ENCODE results near the gene EPAS1.

Gene EPAS1

GRCh38 chr2:46351750-46352138, 54.5 kb downstream of the EPAS1 start:
- in situ Hi-C loops (cut with MboI; ENCODE audit: low sequenced_read_pairs, unreplicated experiment) = no loop called here
- TF ChIP-seq CTCF (IDR thresholded peaks at IDR 0.05; ENCODE audit: borderline replicate concordance, control extremely low read depth, extremely low read depth, insufficient read depth, missing control alignments) = no peak

GRCh38 chr2:46352621-46353020, 55.4 kb downstream of the EPAS1 start:
- DNase-seq (ENCODE audit: low spot score) = no peak
- in situ Hi-C loops (cut with MboI; ENCODE audit: low sequenced_read_pairs, unreplicated experiment) = no loop called here
- no peak for TF ChIP-seq CTCF (IDR thresholded peaks at IDR 0.05; ENCODE audit: borderline replicate concordance, control extremely low read depth, extremely low read depth, insufficient read depth, missing control alignments)

More at GRCh38 chr2:46351750-46352138, 54.5 kb downstream of the EPAS1 start:
- DNase-seq (ENCODE audit: low spot score) = no peak

GRCh38 chr2:46353509-46353908, 56.3 kb downstream of the EPAS1 start:
- no peak for DNase-seq (ENCODE audit: low spot score)
- in situ Hi-C loops (cut with MboI; ENCODE audit: low sequenced_read_pairs, unreplicated experiment) = no loop called here
- TF ChIP-seq CTCF (IDR thresholded peaks at IDR 0.05; ENCODE audit: borderline replicate concordance, control extremely low read depth, extremely low read depth, insufficient read depth, missing control alignments) = no peak

- in situ Hi-C loops (cut with MboI; ENCODE audit: low sequenced_read_pairs, unreplicated experiment) = no loop called here
- no peak for DNase-seq (ENCODE audit: low spot score)
- TF ChIP-seq CTCF (IDR thresholded peaks at IDR 0.05; ENCODE audit: borderline replicate concordance, control extremely low read depth, extremely low read depth, insufficient read depth, missing control alignments) = no peak
Observed at GRCh38 chr2:46355756-46356155, 58.5 kb downstream of the EPAS1 start.

- no peak for DNase-seq (ENCODE audit: low spot score)
- in situ Hi-C loops (cut with MboI; ENCODE audit: low sequenced_read_pairs, unreplicated experiment) = no loop called here
- TF ChIP-seq CTCF (IDR thresholded peaks at IDR 0.05; ENCODE audit: borderline replicate concordance, control extremely low read depth, extremely low read depth, insufficient read depth, missing control alignments) = no peak
Observed at GRCh38 chr2:46356991-46357390, 59.8 kb downstream of the EPAS1 start.

GRCh38 chr2:46358713-46359112, 61.5 kb downstream of the EPAS1 start:
- TF ChIP-seq CTCF (IDR thresholded peaks at IDR 0.05; ENCODE audit: borderline replicate concordance, control extremely low read depth, extremely low read depth, insufficient read depth, missing control alignments) = no peak
- DNase-seq (ENCODE audit: low spot score) = no peak
- in situ Hi-C loops (cut with MboI; ENCODE audit: low sequenced_read_pairs, unreplicated experiment) = no loop called here

- in situ Hi-C loops (cut with MboI; ENCODE audit: low sequenced_read_pairs, unreplicated experiment) = loop anchor here (10.0 kb wide), 1 partner anchor 356 kb away; no protein-coding TSS in a partner anchor
Observed at GRCh38 chr2:46360303-46360702, 63.1 kb downstream of the EPAS1 start.

More at GRCh38 chr2:46360303-46360702, 63.1 kb downstream of the EPAS1 start:
- TF ChIP-seq CTCF (IDR thresholded peaks at IDR 0.05; ENCODE audit: borderline replicate concordance, control extremely low read depth, extremely low read depth, insufficient read depth, missing control alignments) = no peak
- DNase-seq (ENCODE audit: low spot score) = no peak

Measured in GM13976 (cell line).